Forelimb muscle (tissue), 1 donor: ENCODE data around the gene CHFR. TPM values are rescaled to one million over a fixed set of nuclear protein-coding genes. Genes with fewer than 3 reads are reported as not detected.

Source experiments
- polyA plus RNA-seq: library from polyadenylated mRNA; unstranded; fragments of 120-200 nt; gene quantifications from one replicate; pipeline ENCODE4 v1.2.1, GENCODE V29; 2013; ENCODE audit not compliant: insufficient read length

The CHFR gene
- polyA plus RNA-seq, 1 donor, result 16.8 TPM

Other genes starting within 250 kb of the CHFR start
- gene POLE, start 200.3 kb downstream of the CHFR start, polyA plus RNA-seq, result 25.9 TPM
- gene PXMP2, start 200.0 kb downstream of the CHFR start, polyA plus RNA-seq, result 13.4 TPM
- 20.7 TPM for gene PGAM5, start 176.8 kb downstream of the CHFR start, polyA plus RNA-seq
- gene ANKLE2, start 125.8 kb downstream of the CHFR start, polyA plus RNA-seq, result 46.1 TPM
- 40.5 TPM for gene GOLGA3, start 58.7 kb downstream of the CHFR start, polyA plus RNA-seq
- gene ZNF605, start 68.7 kb upstream of the CHFR start, polyA plus RNA-seq, result 12.4 TPM
- gene ZNF26, start 98.8 kb upstream of the CHFR start, polyA plus RNA-seq, result 8.5 TPM
- 24.1 TPM for gene ZNF84, start 149.9 kb upstream of the CHFR start, polyA plus RNA-seq
- 16.0 TPM for gene ZNF140, start 193.3 kb upstream of the CHFR start, polyA plus RNA-seq
- 2.2 TPM for gene ZNF891, start 242.7 kb upstream of the CHFR start, polyA plus RNA-seq
- 6.8 TPM for gene ZNF10, start 243.0 kb upstream of the CHFR start, polyA plus RNA-seq